Large intestine (tissue), 3 donors: ENCODE results near the gene REN. TPM values are rescaled to one million over a fixed set of nuclear protein-coding genes. Genes with fewer than 3 reads are reported as not detected.

Source experiments
- DNase-seq, 2 donors: peaks; one replicate each; pipeline versions ENCODE4 v3.0.0 to v3.0.0-alpha.2; 2013
- H3K27ac ChIP-seq: one replicate; pipeline ENCODE4 v1.5.1; 2013; ENCODE audit warnings: low read length
- H3K27me3 ChIP-seq: 2 replicates; pipeline ENCODE4 v1.6.1; 2013; ENCODE audit warnings: low read length; ENCODE audit not compliant: control insufficient read depth, insufficient read depth
- H3K36me3 ChIP-seq: 2 replicates; pipeline ENCODE4 v1.6.1; 2013; ENCODE audit warnings: low read length; ENCODE audit not compliant: control insufficient read depth, insufficient read depth
- H3K4me1 ChIP-seq: one replicate; pipeline ENCODE4 v1.6.1; 2013; ENCODE audit warnings: low read length; ENCODE audit not compliant: control insufficient read depth, insufficient read depth
- H3K4me3 ChIP-seq: one replicate; pipeline ENCODE4 v1.5.1; 2013; ENCODE audit warnings: low read length
- H3K9me3 ChIP-seq: one replicate; pipeline ENCODE4 v1.6.1; 2013; ENCODE audit warnings: mild to moderate bottlenecking, low read depth, low read length, moderate library complexity; ENCODE audit not compliant: control insufficient read depth
- WGBS: methylation state at CpG from one replicate; pipeline ENCODE4 v1.1.5; 2013; ENCODE audit warnings: low lambda C conversion rate; ENCODE audit not compliant: insufficient coverage; 5-methylcytosine and 5-hydroxymethylcytosine counted together
- polyA plus RNA-seq: library from polyadenylated mRNA; unstranded; fragments of 120-200 nt; gene quantifications from one replicate; pipeline ENCODE4 v1.2.1, GENCODE V29; 2013

Gene REN
- polyA plus RNA-seq, 1 donor = 4.2 TPM

- H3K27me3 ChIP-seq = no peaks in the 10 kb centered on the region
- peaks cover 34% of the 10 kb centered on the region for H3K36me3 ChIP-seq
- no peaks in the 10 kb centered on the region for H3K9me3 ChIP-seq
- H3K4me3 ChIP-seq = no peak overlapping the region
- no peak for DNase-seq
- WGBS = 90% methylated on average over 2 of the region's 6 CpGs
- H3K27ac ChIP-seq = no peak overlapping the region
- peaks cover 20% of the 10 kb centered on the region for H3K4me1 ChIP-seq
Measured at GRCh38 chr1:204132718-204133117, 33.4 kb downstream of the REN start.

- Histone ChIP-seq H3K4me3 (no peak overlapping the region), H3K36me3 (peaks cover 30% of the 10 kb centered on the region), H3K27ac (no peak overlapping the region), H3K4me1 (peaks cover 24% of the 10 kb centered on the region), H3K9me3 (no peaks in the 10 kb centered on the region), H3K27me3 (no peaks in the 10 kb centered on the region)
- WGBS = no CpG with 5 or more reads among the region's 4 CpGs
- no peak for DNase-seq
Measured at GRCh38 chr1:204131978-204132377, 34.2 kb downstream of the REN start.

GRCh38 chr1:204130981-204131892 lies 34.9 kb downstream of the REN start:
- Histone ChIP-seq H3K4me3 (no peak overlapping the region), H3K27me3 (no peaks in the 10 kb centered on the region), H3K4me1 (peaks cover 27% of the 10 kb centered on the region), H3K36me3 (peaks cover 31% of the 10 kb centered on the region), H3K9me3 (no peaks in the 10 kb centered on the region), H3K27ac (no peak overlapping the region)
- no peak for DNase-seq
- WGBS = 80% methylated on average over 1 of the region's 11 CpGs

- no CpG with 5 or more reads among the region's 4 CpGs for WGBS
- Histone ChIP-seq H3K27ac (no peak overlapping the region), H3K4me3 (no peak overlapping the region), H3K9me3 (no peaks in the 10 kb centered on the region), H3K4me1 (peaks cover 27% of the 10 kb centered on the region), H3K27me3 (no peaks in the 10 kb centered on the region), H3K36me3 (peaks cover 34% of the 10 kb centered on the region)
- DNase-seq = no peak
Measured at GRCh38 chr1:204130178-204130577, 36.0 kb downstream of the REN start.

- Histone ChIP-seq H3K36me3 (peaks cover 34% of the 10 kb centered on the region), H3K27ac (peak overlapping the region; percentile 48)
Measured at GRCh38 chr1:204128964-204129896, 36.9 kb downstream of the REN start.

GRCh38 chr1:204128464-204128963 lies 37.6 kb downstream of the REN start:
- H3K36me3 ChIP-seq = peaks cover 36% of the 10 kb centered on the region
- no peak for DNase-seq
- no peak overlapping the region for H3K27ac ChIP-seq
- WGBS = no CpG with 5 or more reads among the region's 4 CpGs
- no peaks in the 10 kb centered on the region for H3K27me3 ChIP-seq
- no peaks in the 10 kb centered on the region for H3K9me3 ChIP-seq
- H3K4me3 ChIP-seq = no peak overlapping the region
- peaks cover 27% of the 10 kb centered on the region for H3K4me1 ChIP-seq

More at GRCh38 chr1:204128964-204129896, 36.9 kb downstream of the REN start:
- H3K9me3 ChIP-seq = no peaks in the 10 kb centered on the region
- no CpG with 5 or more reads among the region's 29 CpGs for WGBS
- peak; percentile 71 to 76 for DNase-seq
- peak overlapping the region; percentile 36 for H3K4me3 ChIP-seq
- no peaks in the 10 kb centered on the region for H3K27me3 ChIP-seq
- peaks cover 27% of the 10 kb centered on the region for H3K4me1 ChIP-seq

GRCh38 chr1:204127597-204128242 lies 38.4 kb downstream of the REN start:
- Histone ChIP-seq H3K9me3 (no peaks in the 10 kb centered on the region), H3K4me1 (peaks cover 27% of the 10 kb centered on the region), H3K36me3 (peaks cover 44% of the 10 kb centered on the region), H3K4me3 (no peak overlapping the region), H3K27me3 (no peaks in the 10 kb centered on the region), H3K27ac (no peak overlapping the region)
- 0% methylated on average over 1 of the region's 5 CpGs for WGBS
- DNase-seq = peak in 1 of 2 donors; percentile 35

GRCh38 chr1:204126956-204127355 lies 39.2 kb downstream of the REN start:
- no peak for DNase-seq
- H3K4me3 ChIP-seq = no peak overlapping the region
- peaks cover 51% of the 10 kb centered on the region for H3K36me3 ChIP-seq
- peaks cover 27% of the 10 kb centered on the region for H3K4me1 ChIP-seq
- no peaks in the 10 kb centered on the region for H3K27me3 ChIP-seq
- no CpG with 5 or more reads among the region's 7 CpGs for WGBS
- no peaks in the 10 kb centered on the region for H3K9me3 ChIP-seq
- no peak overlapping the region for H3K27ac ChIP-seq

- Histone ChIP-seq H3K9me3 (no peaks in the 10 kb centered on the region), H3K4me1 (peaks cover 27% of the 10 kb centered on the region), H3K36me3 (peaks cover 54% of the 10 kb centered on the region), H3K27me3 (no peaks in the 10 kb centered on the region), H3K4me3 (no peak overlapping the region), H3K27ac (no peak overlapping the region)
- DNase-seq = no peak
- WGBS = no CpG with 5 or more reads among the region's 8 CpGs
Measured at GRCh38 chr1:204126386-204126785, 39.8 kb downstream of the REN start.
